Thyroid gland (tissue), 4 donors: ENCODE data around the gene PIK3R4.

Experiments
- POLR2A ChIP-seq, 2 donors: fragments of 450-650 bp; IDR thresholded peaks; one replicate each; pipeline ENCODE4 v1.6.1; 2017; ENCODE audit warnings: antibody characterized with exemption in 2 of 2, mild to moderate bottlenecking in 2 of 2, moderate library complexity in 1 of 2
- TF ChIP-seq, protein P1 (sequence below), 6 experiments: fragments of 200-600 bp in 3 of 6; fragments of 450-650 bp in 3 of 6; sonication (generic) in 3 of 6; IDR thresholded peaks; one replicate each; pipeline ENCODE4 v1.5.1; 2016 to 2019; ENCODE audit warnings: antibody characterized with exemption in 6 of 6, mild to moderate bottlenecking in 2 of 6, inconsistent platforms in 1 of 6, moderate library complexity in 1 of 6

DNA sequence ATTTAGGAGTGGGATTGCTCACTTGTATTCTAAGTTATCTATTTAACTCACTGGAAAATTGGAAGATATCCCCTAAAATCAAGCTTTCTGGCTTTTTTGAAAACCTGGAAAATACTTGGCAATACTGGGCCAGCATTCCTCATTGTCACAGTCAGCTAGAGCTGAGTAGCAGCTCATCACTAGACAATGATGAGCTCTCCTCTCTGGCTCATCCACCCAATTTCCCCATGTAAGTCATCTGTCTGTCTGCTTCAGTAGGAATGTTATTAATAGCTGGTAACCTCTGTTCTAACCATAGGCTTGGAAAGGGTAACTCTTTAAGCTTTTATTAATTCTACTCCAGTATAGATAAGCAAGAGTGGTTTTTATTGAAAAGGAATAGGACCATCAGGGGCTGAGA, 39.7 kb upstream of the PIK3R4 start:
- no peak for TF ChIP-seq POLR2A (IDR thresholded peaks at IDR 0.05)
- TF ChIP-seq, protein P1, sequence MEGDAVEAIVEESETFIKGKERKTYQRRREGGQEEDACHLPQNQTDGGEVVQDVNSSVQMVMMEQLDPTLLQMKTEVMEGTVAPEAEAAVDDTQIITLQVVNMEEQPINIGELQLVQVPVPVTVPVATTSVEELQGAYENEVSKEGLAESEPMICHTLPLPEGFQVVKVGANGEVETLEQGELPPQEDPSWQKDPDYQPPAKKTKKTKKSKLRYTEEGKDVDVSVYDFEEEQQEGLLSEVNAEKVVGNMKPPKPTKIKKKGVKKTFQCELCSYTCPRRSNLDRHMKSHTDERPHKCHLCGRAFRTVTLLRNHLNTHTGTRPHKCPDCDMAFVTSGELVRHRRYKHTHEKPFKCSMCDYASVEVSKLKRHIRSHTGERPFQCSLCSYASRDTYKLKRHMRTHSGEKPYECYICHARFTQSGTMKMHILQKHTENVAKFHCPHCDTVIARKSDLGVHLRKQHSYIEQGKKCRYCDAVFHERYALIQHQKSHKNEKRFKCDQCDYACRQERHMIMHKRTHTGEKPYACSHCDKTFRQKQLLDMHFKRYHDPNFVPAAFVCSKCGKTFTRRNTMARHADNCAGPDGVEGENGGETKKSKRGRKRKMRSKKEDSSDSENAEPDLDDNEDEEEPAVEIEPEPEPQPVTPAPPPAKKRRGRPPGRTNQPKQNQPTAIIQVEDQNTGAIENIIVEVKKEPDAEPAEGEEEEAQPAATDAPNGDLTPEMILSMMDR (IDR thresholded peaks at IDR 0.05): no peak
